Gastroesophageal sphincter (tissue), 4 donors: ENCODE data around the gene VANGL1. TPM values are rescaled to one million over a fixed set of nuclear protein-coding genes. Genes with fewer than 3 reads are reported as not detected.

Experiments used
- ATAC-seq: fragments of 150-250 bp; one replicate; pipeline ENCODE4 v1.9.1; 2016; ENCODE audit warnings: mild to moderate bottlenecking, moderate library complexity
- H3K27ac ChIP-seq, 4 donors: fragments of 200-600 bp; sonication (generic) in 3 of 4; 1 replicate in 3 of 4; 2 replicates in 1 of 4; pipeline ENCODE4 v1.5.1; 2016 to 2019
- H3K27me3 ChIP-seq: fragments of 200-600 bp; sonication (generic); one replicate; pipeline ENCODE4 v1.5.1; 2019
- H3K36me3 ChIP-seq, 2 donors: fragments of 200-600 bp; sonication (generic); one replicate each; pipeline ENCODE4 v1.5.1; 2019; ENCODE audit warnings: control low read depth in 1 of 2
- H3K4me1 ChIP-seq, 3 donors: fragments of 200-600 bp; sonication (generic); 1 replicate in 2 of 3; 2 replicates in 1 of 3; pipeline ENCODE4 v1.5.1; 2016 to 2019; ENCODE audit warnings: control low read depth in 2 of 3
- H3K4me3 ChIP-seq, 2 donors: fragments of 200-600 bp; sonication (generic); one replicate each; pipeline ENCODE4 v1.5.1; 2019; ENCODE audit warnings: mild to moderate bottlenecking in 1 of 2, moderate library complexity in 1 of 2
- H3K9me3 ChIP-seq, 3 donors: fragments of 200-600 bp; sonication (generic); one replicate each; pipeline ENCODE4 v1.5.1; 2017 to 2019; ENCODE audit warnings: control low read depth in 2 of 3
- EP300 ChIP-seq: sonication (generic); formaldehyde crosslinking; IDR thresholded peaks from one replicate; pipeline ENCODE4 v1.6.1; 2017; ENCODE audit warnings: antibody characterized with exemption, mild to moderate bottlenecking
- POLR2A ChIP-seq, 2 donors: fragments of 450-650 bp; IDR thresholded peaks; one replicate each; pipeline ENCODE4 v1.6.1; 2017; ENCODE audit warnings: antibody characterized with exemption in 2 of 2, mild to moderate bottlenecking in 2 of 2, moderate library complexity in 1 of 2
- POLR2AphosphoS5 ChIP-seq: sonication (generic); formaldehyde crosslinking; IDR thresholded peaks from one replicate; pipeline ENCODE4 v1.6.1; 2017; ENCODE audit warnings: antibody characterized with exemption
- WGBS, 2 donors: methylation state at CpG; one replicate each; pipeline ENCODE4 v1.1.5; 2018; ENCODE audit warnings: low coverage in 1 of 2; 5-methylcytosine and 5-hydroxymethylcytosine counted together
- total RNA-seq, 4 donors: library from RNA; depleted of rRNA; stranded (reverse); fragments of >200 nt; gene quantifications; one replicate each; pipeline ENCODE4 v1.1.0, GENCODE V29; 2016
- TF ChIP-seq, protein P1 (sequence below), 4 experiments: fragments of 200-600 bp in 2 of 4; fragments of 450-650 bp in 2 of 4; sonication (generic) in 1 of 4; IDR thresholded peaks; one replicate each; pipeline ENCODE4 v1.5.1; 2017 to 2019; ENCODE audit warnings: antibody characterized with exemption in 4 of 4, mild to moderate bottlenecking in 2 of 4, moderate library complexity in 2 of 4

The VANGL1 gene
- total RNA-seq, 4 donors from 2014 or later, result 9.7 to 18.2 (median 12.7) TPM

DNA sequence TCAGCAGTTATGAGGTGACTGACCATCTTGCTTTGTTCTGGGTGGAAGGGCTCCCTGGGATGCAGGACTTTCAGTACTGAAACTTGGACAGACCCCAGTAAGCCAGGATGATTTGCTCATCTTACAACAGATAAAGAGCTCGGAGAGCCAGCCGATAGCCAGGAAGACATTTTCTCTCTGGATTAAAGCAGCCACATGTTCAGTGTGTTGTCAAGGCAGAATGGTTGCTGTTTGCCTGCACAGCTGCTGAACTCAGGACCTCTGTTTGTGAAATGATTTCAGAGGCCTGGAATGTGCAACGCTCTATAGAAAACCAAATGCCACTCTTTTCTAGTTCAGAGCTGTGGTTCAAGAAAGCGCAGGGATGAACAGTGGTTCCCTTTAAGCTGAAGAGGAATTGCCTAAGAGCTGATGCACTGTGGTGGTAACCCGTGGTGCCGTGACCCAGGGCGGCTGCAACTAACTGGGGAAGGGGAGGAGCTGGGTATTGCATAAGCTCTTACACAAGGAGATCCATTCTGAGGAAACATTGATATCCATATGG, 86.0 kb downstream of the VANGL1 start:
- Histone ChIP-seq H3K4me1 (peaks cover 0 to 36% (median 3%) of the 10 kb centered on the region in 3 donors), H3K9me3 (no peaks in the 10 kb centered on the region), H3K27ac (peak overlapping the region; percentile 61 to 74 (median 70)), H3K27me3 (no peaks in the 10 kb centered on the region), H3K36me3 (peaks cover 0 to 31% of the 10 kb centered on the region in 2 donors), H3K4me3 (no peak overlapping the region)
- no peak for TF ChIP-seq POLR2A (IDR thresholded peaks at IDR 0.05)
- TF ChIP-seq, protein P1, sequence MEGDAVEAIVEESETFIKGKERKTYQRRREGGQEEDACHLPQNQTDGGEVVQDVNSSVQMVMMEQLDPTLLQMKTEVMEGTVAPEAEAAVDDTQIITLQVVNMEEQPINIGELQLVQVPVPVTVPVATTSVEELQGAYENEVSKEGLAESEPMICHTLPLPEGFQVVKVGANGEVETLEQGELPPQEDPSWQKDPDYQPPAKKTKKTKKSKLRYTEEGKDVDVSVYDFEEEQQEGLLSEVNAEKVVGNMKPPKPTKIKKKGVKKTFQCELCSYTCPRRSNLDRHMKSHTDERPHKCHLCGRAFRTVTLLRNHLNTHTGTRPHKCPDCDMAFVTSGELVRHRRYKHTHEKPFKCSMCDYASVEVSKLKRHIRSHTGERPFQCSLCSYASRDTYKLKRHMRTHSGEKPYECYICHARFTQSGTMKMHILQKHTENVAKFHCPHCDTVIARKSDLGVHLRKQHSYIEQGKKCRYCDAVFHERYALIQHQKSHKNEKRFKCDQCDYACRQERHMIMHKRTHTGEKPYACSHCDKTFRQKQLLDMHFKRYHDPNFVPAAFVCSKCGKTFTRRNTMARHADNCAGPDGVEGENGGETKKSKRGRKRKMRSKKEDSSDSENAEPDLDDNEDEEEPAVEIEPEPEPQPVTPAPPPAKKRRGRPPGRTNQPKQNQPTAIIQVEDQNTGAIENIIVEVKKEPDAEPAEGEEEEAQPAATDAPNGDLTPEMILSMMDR (IDR thresholded peaks at IDR 0.05), result no peak
- TF ChIP-seq EP300, result no peak
- TF ChIP-seq POLR2AphosphoS5, result peak; percentile 63
- 30% methylated on average over 6 of the region's 7 CpGs; no CpG with 5 or more reads in 1 of the 2 donors for WGBS, 2 donors
- ATAC-seq, result peak; percentile 95

DNA sequence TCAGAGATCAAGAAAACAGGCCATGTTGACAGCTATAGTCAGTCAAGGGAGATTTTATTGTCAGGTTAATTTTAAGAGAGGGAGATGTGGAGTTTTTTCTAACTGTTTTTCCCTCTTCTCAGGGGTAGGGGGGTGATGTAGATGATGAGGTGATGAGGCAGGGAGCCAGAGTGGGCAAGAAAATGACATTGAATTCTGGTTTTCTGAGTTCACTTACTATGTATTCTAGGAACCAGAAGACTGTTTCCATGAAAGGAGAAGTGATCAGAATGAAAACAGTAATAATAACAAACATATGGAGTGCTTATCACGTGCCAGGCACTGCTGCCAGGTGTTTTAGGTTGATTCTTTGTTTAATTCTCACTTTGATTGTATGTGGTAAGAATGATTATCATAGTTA, 86.6 kb downstream of the VANGL1 start:
- Histone ChIP-seq H3K4me3 (no peak overlapping the region), H3K9me3 (no peaks in the 10 kb centered on the region), H3K4me1 (peaks cover 0 to 36% (median 3%) of the 10 kb centered on the region in 3 donors), H3K27me3 (no peaks in the 10 kb centered on the region), H3K27ac (peak overlapping the region; percentile 26 to 74 (median 70)), H3K36me3 (peaks cover 0 to 31% of the 10 kb centered on the region in 2 donors)
- 45 to 67% methylated on average over 1 of the region's 1 CpG for WGBS, 2 donors
- TF ChIP-seq, protein P1 (IDR thresholded peaks at IDR 0.05), result no peak
- no peak for TF ChIP-seq POLR2A (IDR thresholded peaks at IDR 0.05)
- no peak for TF ChIP-seq POLR2AphosphoS5
- no peak for TF ChIP-seq EP300
- ATAC-seq, result no peak

DNA sequence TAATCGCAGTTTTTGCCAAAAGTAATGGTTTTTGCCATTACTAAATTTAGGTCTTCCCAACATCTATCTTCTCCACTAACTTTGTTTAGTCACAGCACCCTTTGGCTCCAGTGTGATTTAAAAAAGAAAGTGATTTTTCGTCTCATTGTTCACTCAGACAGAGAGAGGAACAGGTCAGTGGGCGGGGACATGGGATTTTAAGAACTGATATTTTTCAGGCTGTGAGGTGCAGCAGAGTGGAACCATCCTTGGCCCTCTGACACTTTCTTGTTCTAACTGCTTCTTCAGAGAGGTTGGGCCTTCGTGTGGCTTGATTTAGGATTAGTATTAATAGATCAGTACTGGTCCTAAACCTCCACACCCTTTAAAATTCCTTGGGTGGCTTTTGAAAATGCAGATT, 88.0 kb downstream of the VANGL1 start:
- Histone ChIP-seq H3K9me3 (no peaks in the 10 kb centered on the region), H3K4me1 (peaks cover 0 to 36% (median 3%) of the 10 kb centered on the region in 3 donors), H3K27me3 (no peaks in the 10 kb centered on the region), H3K36me3 (peaks cover 0 to 43% of the 10 kb centered on the region in 2 donors), H3K27ac (no peak overlapping the region), H3K4me3 (no peak overlapping the region)
- TF ChIP-seq, protein P1 (IDR thresholded peaks at IDR 0.05), result no peak
- TF ChIP-seq POLR2AphosphoS5 (no peak), EP300 (no peak), POLR2A (IDR thresholded peaks at IDR 0.05) (no peak)
- whole genome bisulfite sequencing, 2 donors, result 94% methylated on average over 4 of the region's 4 CpGs
- no peak for ATAC-seq

DNA sequence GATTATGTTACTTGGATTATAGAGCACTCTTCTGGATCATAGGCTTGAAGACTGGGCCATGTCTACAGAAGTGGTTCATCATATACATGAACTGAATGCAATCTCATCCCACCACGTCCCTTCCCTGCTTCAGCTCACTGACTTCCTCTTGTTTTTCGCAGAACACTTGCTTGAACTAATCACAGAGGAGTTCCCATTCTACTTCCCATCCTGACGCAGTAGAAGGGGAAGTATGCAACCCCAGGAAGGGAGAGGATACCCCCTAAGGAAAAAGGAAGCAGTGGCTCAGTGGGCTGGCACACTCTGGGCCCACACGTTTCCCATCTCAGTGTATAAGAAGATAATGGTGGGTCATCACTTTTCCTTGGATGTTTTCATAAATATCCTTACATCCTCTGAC, 90.5 kb downstream of the VANGL1 start:
- 39 to 94% methylated on average over 3 to 4 of the region's 4 CpGs for WGBS, 2 donors
- peaks cover 0 to 14% (median 2%) of the 10 kb centered on the region in 3 donors for H3K4me1 ChIP-seq
- no peak overlapping the region for H3K27ac ChIP-seq
- no peaks in the 10 kb centered on the region for H3K27me3 ChIP-seq
- peaks cover 0 to 29% of the 10 kb centered on the region in 2 donors for H3K36me3 ChIP-seq
- H3K9me3 ChIP-seq, result no peaks in the 10 kb centered on the region
- no peak overlapping the region for H3K4me3 ChIP-seq
- no peak for ATAC-seq
- TF ChIP-seq POLR2AphosphoS5, result no peak
- TF ChIP-seq EP300, result no peak

DNA sequence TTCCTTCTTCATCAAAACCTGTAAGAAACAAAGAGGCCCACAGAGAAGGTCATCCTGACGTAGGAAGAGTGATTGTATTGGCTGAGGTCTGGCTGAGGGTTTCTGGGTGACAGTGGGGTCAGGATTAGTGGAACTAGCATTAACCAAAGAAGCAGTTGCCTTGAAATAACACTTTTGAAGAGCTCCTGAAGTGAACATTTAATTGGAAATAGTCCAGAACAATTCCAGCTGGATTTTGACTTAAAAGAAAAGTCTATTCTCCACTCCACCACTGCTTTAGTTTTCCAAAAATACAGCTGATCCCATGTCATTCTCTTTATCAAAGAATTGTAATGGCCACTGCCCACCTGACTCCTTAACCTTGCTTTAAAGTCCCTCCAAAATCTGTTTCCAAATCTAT, 99.0 kb downstream of the VANGL1 start:
- 40 to 50% methylated on average over 1 of the region's 1 CpG for WGBS, 2 donors
- no peaks in the 10 kb centered on the region for H3K27me3 ChIP-seq
- H3K36me3 ChIP-seq, result peaks cover 0 to 40% of the 10 kb centered on the region in 2 donors
- H3K4me1 ChIP-seq, result no peaks in the 10 kb centered on the region
- H3K4me3 ChIP-seq, result no peak overlapping the region
- no peak for ATAC-seq
- no peak for TF ChIP-seq POLR2AphosphoS5
- no peak for TF ChIP-seq POLR2A (IDR thresholded peaks at IDR 0.05)
- no peak for TF ChIP-seq EP300
- no peak overlapping the region for H3K27ac ChIP-seq
- no peaks in the 10 kb centered on the region for H3K9me3 ChIP-seq

DNA sequence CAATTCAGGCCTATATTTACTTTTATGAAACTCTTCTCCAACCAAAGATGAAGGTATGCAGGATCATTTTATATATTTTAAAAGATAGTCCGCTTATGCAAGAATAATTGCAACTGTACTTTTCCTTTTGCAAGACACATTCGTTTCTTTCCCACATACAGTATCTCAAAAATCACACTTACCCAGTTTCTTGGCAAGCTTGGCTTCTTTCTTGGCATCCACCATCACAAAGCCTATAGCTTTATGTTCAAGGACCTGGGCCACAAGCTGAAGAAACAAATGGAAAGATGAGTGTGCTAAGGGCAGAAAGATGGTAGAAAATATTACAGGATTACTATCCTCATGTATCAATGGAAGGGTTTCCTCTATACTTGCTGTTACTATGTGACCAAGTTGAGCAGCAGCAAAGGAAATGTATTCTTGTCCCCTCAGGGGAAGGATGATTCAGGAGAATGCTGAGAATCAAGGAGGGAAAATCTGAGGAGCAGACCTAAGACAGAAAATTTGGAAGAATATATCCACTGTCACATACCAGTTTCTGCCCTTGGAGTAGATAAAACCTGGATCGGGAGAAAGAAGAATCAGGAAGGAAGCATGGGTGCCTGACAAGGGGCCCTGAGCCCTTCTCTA, 103.0 kb downstream of the VANGL1 start:
- H3K36me3 ChIP-seq, result peaks cover 0 to 18% of the 10 kb centered on the region in 2 donors
- H3K27ac ChIP-seq, result no peak overlapping the region
- peaks cover 0 to 20% (median 11%) of the 10 kb centered on the region in 3 donors for H3K4me1 ChIP-seq
- 74 to 84% methylated on average over 3 of the region's 3 CpGs for WGBS, 2 donors
- H3K9me3 ChIP-seq, result no peaks in the 10 kb centered on the region
- no peak overlapping the region for H3K4me3 ChIP-seq
- no peak for ATAC-seq
- no peak for TF ChIP-seq EP300
- no peak for TF ChIP-seq POLR2AphosphoS5
- no peak for TF ChIP-seq POLR2A (IDR thresholded peaks at IDR 0.05)
- TF ChIP-seq, protein P1 (IDR thresholded peaks at IDR 0.05), result no peak
- no peaks in the 10 kb centered on the region for H3K27me3 ChIP-seq
